GM18517 (cell line): ENCODE measurements around the gene DNAI1.

Experiments used
- ATAC-seq: cut with Tn5 transposase; IDR thresholded peaks from one replicate; pipeline ENCODE4 v1.9.1; 2021; ENCODE audit warnings: mild to moderate bottlenecking, moderate library complexity; ENCODE audit not compliant: unreplicated experiment

Gene DNAI1

GRCh38 chr9:34486572-34486971 lies 28.0 kb downstream of the DNAI1 start:
- ATAC-seq: no peak

GRCh38 chr9:34490360-34490759 lies 31.8 kb downstream of the DNAI1 start:
- no peak for ATAC-seq

GRCh38 chr9:34490760-34491159 lies 32.2 kb downstream of the DNAI1 start:
- no peak for ATAC-seq

GRCh38 chr9:34491596-34491995 lies 33.0 kb downstream of the DNAI1 start:
- no peak for ATAC-seq

GRCh38 chr9:34492051-34492450 lies 33.4 kb downstream of the DNAI1 start:
- no peak for ATAC-seq

GRCh38 chr9:34493972-34494535 lies 35.4 kb downstream of the DNAI1 start:
- no peak for ATAC-seq

- ATAC-seq: no peak
These were observed 37.6 kb downstream of the DNAI1 start for GRCh38 chr9:34496149-34496712.

GRCh38 chr9:34498553-34498952 lies 39.9 kb downstream of the DNAI1 start:
- ATAC-seq: no peak

GRCh38 chr9:34499076-34499475 lies 40.5 kb downstream of the DNAI1 start:
- no peak for ATAC-seq

GRCh38 chr9:34500623-34501267 lies 42.1 kb downstream of the DNAI1 start:
- no peak for ATAC-seq

- ATAC-seq: no peak
These were observed 42.8 kb downstream of the DNAI1 start for GRCh38 chr9:34501372-34501771.

- ATAC-seq: no peak
These were observed 43.4 kb downstream of the DNAI1 start for GRCh38 chr9:34501889-34502425.

- no peak for ATAC-seq
These were observed 43.9 kb downstream of the DNAI1 start for GRCh38 chr9:34502471-34502870.

GRCh38 chr9:34502891-34503290 lies 44.3 kb downstream of the DNAI1 start:
- no peak for ATAC-seq

- no peak for ATAC-seq
These were observed 44.8 kb downstream of the DNAI1 start for GRCh38 chr9:34503406-34503805.

GRCh38 chr9:34505370-34506120 lies 46.9 kb downstream of the DNAI1 start:
- ATAC-seq: no peak

GRCh38 chr9:34506623-34507022 lies 48.0 kb downstream of the DNAI1 start:
- ATAC-seq: no peak

- ATAC-seq: no peak
These were observed 49.0 kb downstream of the DNAI1 start for GRCh38 chr9:34507556-34507955.

GRCh38 chr9:34507966-34508365 lies 49.4 kb downstream of the DNAI1 start:
- no peak for ATAC-seq

- ATAC-seq: no peak
These were observed 49.9 kb downstream of the DNAI1 start for GRCh38 chr9:34508463-34508862.

GRCh38 chr9:34508951-34509350 lies 50.3 kb downstream of the DNAI1 start:
- ATAC-seq: no peak
